Fibroblast of upper back skin (primary cell): ENCODE results near the gene VEGFA.

ENCODE experiments used
- DNase-seq: peaks from one replicate; pipeline ENCODE4 v3.0.0-alpha.2; 2013

Gene VEGFA

GRCh38 chr6:43826730-43827129, 56.7 kb downstream of the VEGFA start:
- DNase-seq = no peak

- no peak for DNase-seq
Observed at GRCh38 chr6:43827898-43828297, 57.9 kb downstream of the VEGFA start.

GRCh38 chr6:43828711-43829110, 58.7 kb downstream of the VEGFA start:
- DNase-seq = no peak

- no peak for DNase-seq
Observed at GRCh38 chr6:43829470-43829869, 59.5 kb downstream of the VEGFA start.

GRCh38 chr6:43830775-43831174, 60.8 kb downstream of the VEGFA start:
- no peak for DNase-seq

- DNase-seq = no peak
Observed at GRCh38 chr6:43831191-43831590, 61.2 kb downstream of the VEGFA start.

- peak; percentile 62 for DNase-seq
Observed at GRCh38 chr6:43833223-43833995, 63.4 kb downstream of the VEGFA start.

GRCh38 chr6:43833996-43834390, 64.0 kb downstream of the VEGFA start:
- no peak for DNase-seq

- no peak for DNase-seq
Observed at GRCh38 chr6:43834528-43835155, 64.6 kb downstream of the VEGFA start.

- DNase-seq = no peak
Observed at GRCh38 chr6:43835872-43836419, 65.9 kb downstream of the VEGFA start.
